ENCODE results near the gene CPA3. TPM values are rescaled to one million over a fixed set of nuclear protein-coding genes. Genes with fewer than 3 reads are reported as not detected.

CPA3 gene
- total and polyA plus RNA-seq, 10 of the 15 experiments (the other 5 are each of a cell fraction or from before 2014, with no cell fraction given) = not detected

DNA sequence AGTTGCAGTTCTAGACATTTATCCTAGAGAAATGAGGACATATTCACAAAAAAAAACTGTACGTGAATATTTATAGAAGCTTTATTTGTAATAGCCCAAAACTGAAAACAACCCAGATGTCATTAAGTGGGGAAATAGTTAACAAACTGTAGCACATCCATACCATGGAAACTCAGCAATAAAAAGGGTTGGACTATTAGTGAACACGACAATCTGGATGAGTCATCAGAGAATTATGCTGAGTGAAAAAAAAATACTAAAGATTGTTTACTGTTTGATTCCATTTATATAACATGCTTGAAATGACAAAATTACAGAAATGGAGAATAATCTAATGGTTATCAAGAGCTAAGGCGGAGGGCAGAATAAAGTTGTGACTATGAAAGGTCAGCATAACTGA is 59.5 kb downstream of the CPA3 start:
- Histone ChIP-seq H3K9me3 (replicated peaks; ENCODE audit: control insufficient read depth, insufficient read depth, low read length) (no peaks in the 10 kb centered on the region), H4K20me1 (ENCODE audit: control insufficient read depth, insufficient read depth) (no peaks in the 10 kb centered on the region), H3K79me2 (ENCODE audit: control insufficient read depth, insufficient read depth, low read length) (no peaks in the 10 kb centered on the region), H3K27ac (ENCODE audit: control insufficient read depth, insufficient read depth) (no peak overlapping the region), H3K27me3 (replicated peaks in 1 of 2; ENCODE audit: control insufficient read depth in 2 of 2, insufficient read depth in 2 of 2, low read length in 1 of 2) (no peaks in the 10 kb centered on the region), H3K4me3 (no peak overlapping the region), H2AFZ (ENCODE audit: control insufficient read depth, low read depth, low read length) (no peak overlapping the region), H3K36me3 (ENCODE audit: control insufficient read depth in 2 of 2, insufficient read depth in 2 of 2, low read length in 1 of 2) (no peaks in the 10 kb centered on the region), H3K4me2 (ENCODE audit: control insufficient read depth, insufficient read depth) (no peak overlapping the region), H3K9ac (ENCODE audit: control insufficient read depth, insufficient read depth, low read length) (no peak overlapping the region), H3K4me1 (ENCODE audit: control insufficient read depth, insufficient read depth, low read length) (no peaks in the 10 kb centered on the region; the same call in 1 of the 2 replicates)
- 52% methylated on average over 3 of the region's 3 CpGs for WGBS (ENCODE audit: insufficient coverage, insufficient replicate concordance, low lambda C conversion rate, missing lambda C conversion rate)
- ChIA-PET CTCF (no interaction called here), RAD21 (ENCODE audit: unreplicated experiment) (no interaction called here), SMC1A (ENCODE audit: uncharacterized antibody, unreplicated experiment) (no interaction called here), POLR2A (no interaction called here)
- DNase-seq (ENCODE audit: low read depth, low spot score) (no peak), ATAC-seq (no peak), FAIRE-seq (no peak)
- BruUV-seq (replicated peaks) = no TSS peak
- intact Hi-C loops (cut with micrococcal nuclease; ENCODE audit: unreplicated experiment) = no loop called here
- in situ Hi-C loops (cut with MboI) = no loop called here
- TF ChIP-seq NR2C2 (IDR thresholded peaks at IDR 0.05; ENCODE audit: borderline replicate concordance, control insufficient read depth, insufficient read length, low read depth) = no peak
- TF ChIP-seq MYC (IDR thresholded peaks at IDR 0.05; ENCODE audit: insufficient read depth, insufficient read length, insufficient replicate concordance, low read length, severe bottlenecking) = no peak
- TF ChIP-seq FOS (IDR thresholded peaks at IDR 0.05; ENCODE audit: borderline replicate concordance, extremely low read depth, insufficient read length) = no peak

DNA sequence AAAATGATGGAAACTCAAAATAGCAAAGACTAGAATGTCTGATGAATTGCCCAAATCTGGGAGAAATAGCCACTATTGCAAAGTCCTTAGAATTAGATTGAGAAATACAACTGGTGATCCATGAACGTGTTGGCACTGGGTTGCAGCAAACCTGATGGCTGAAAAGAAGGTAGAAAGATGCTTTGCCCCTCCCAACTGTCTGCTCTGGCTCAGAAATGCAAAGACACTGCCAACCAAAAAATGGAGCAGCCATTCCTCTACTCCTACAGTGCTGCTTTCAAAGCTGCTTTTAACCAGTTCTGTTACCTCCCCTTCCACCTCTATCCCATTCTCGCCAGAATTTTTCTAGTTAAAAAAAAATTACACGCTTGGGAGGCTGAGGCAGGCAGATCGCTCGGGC is 60.7 kb downstream of the CPA3 start:
- H3K4me1 ChIP-seq (ENCODE audit: control insufficient read depth, insufficient read depth, low read length) = no peaks in the 10 kb centered on the region; the same call in 1 of the 2 replicates
- no peak overlapping the region for H3K4me3 ChIP-seq
- ChIA-PET CTCF (no interaction called here), SMC1A (ENCODE audit: uncharacterized antibody, unreplicated experiment) (no interaction called here), RAD21 (ENCODE audit: unreplicated experiment) (no interaction called here), POLR2A (no interaction called here)
- no peaks in the 10 kb centered on the region for H3K79me2 ChIP-seq (ENCODE audit: control insufficient read depth, insufficient read depth, low read length)
- DNase-seq (ENCODE audit: low read depth, low spot score) (no peak), FAIRE-seq (no peak), ATAC-seq (no peak)
- no peaks in the 10 kb centered on the region for H3K9me3 ChIP-seq (replicated peaks; ENCODE audit: control insufficient read depth, insufficient read depth, low read length)
- no peaks in the 10 kb centered on the region for H3K36me3 ChIP-seq (ENCODE audit: control insufficient read depth in 2 of 2, insufficient read depth in 2 of 2, low read length in 1 of 2)
- WGBS (ENCODE audit: insufficient coverage, insufficient replicate concordance, low lambda C conversion rate, missing lambda C conversion rate) = 34% methylated on average over 5 of the region's 5 CpGs
- no peak overlapping the region for H2AFZ ChIP-seq (ENCODE audit: control insufficient read depth, low read depth, low read length)
- no peak overlapping the region for H3K27ac ChIP-seq (ENCODE audit: control insufficient read depth, insufficient read depth)
- no peak overlapping the region for H3K4me2 ChIP-seq (ENCODE audit: control insufficient read depth, insufficient read depth)
- no TSS peak for BruUV-seq (replicated peaks)
- H3K9ac ChIP-seq (ENCODE audit: control insufficient read depth, insufficient read depth, low read length) = no peak overlapping the region
- no peak for TF ChIP-seq ZNF207 (IDR thresholded peaks at IDR 0.05; ENCODE audit: borderline replicate concordance)
- no peak for TF ChIP-seq HDAC2 (IDR thresholded peaks at IDR 0.05)
- TF ChIP-seq PAX5 (IDR thresholded peaks at IDR 0.05; ENCODE audit: borderline replicate concordance, low read depth, low read length) = no peak
- TF ChIP-seq SRF (IDR thresholded peaks at IDR 0.05; ENCODE audit: low read depth in 2 of 2, low read length in 2 of 2) = no peak
- no peak for TF ChIP-seq NR2F1 (conservative IDR thresholded peaks at IDR 0.05)
- TF ChIP-seq, protein P1, sequence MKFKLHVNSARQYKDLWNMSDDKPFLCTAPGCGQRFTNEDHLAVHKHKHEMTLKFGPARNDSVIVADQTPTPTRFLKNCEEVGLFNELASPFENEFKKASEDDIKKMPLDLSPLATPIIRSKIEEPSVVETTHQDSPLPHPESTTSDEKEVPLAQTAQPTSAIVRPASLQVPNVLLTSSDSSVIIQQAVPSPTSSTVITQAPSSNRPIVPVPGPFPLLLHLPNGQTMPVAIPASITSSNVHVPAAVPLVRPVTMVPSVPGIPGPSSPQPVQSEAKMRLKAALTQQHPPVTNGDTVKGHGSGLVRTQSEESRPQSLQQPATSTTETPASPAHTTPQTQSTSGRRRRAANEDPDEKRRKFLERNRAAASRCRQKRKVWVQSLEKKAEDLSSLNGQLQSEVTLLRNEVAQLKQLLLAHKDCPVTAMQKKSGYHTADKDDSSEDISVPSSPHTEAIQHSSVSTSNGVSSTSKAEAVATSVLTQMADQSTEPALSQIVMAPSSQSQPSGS (IDR thresholded peaks at IDR 0.05; ENCODE audit: low read length) = no peak
- TF ChIP-seq, protein P2, sequence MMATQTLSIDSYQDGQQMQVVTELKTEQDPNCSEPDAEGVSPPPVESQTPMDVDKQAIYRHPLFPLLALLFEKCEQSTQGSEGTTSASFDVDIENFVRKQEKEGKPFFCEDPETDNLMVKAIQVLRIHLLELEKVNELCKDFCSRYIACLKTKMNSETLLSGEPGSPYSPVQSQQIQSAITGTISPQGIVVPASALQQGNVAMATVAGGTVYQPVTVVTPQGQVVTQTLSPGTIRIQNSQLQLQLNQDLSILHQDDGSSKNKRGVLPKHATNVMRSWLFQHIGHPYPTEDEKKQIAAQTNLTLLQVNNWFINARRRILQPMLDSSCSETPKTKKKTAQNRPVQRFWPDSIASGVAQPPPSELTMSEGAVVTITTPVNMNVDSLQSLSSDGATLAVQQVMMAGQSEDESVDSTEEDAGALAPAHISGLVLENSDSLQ (IDR thresholded peaks at IDR 0.05) = no peak
- intact Hi-C loops (cut with micrococcal nuclease; ENCODE audit: unreplicated experiment) (no loop called here), in situ Hi-C loops (cut with MboI) (no loop called here)
- no peaks in the 10 kb centered on the region for H3K27me3 ChIP-seq (replicated peaks in 1 of 2; ENCODE audit: control insufficient read depth in 2 of 2, insufficient read depth in 2 of 2, low read length in 1 of 2)
- H4K20me1 ChIP-seq (ENCODE audit: control insufficient read depth, insufficient read depth) = no peaks in the 10 kb centered on the region
